Endothelial cell (in vitro differentiated cells): ENCODE data around the gene APOA4. TPM values are rescaled to one million over a fixed set of nuclear protein-coding genes. Genes with fewer than 3 reads are reported as not detected.

Experiments used
- DNase-seq: peaks from one replicate; pipeline ENCODE4 v3.0.0; 2021; ENCODE audit warnings: low spot score
- H3K27ac Mint-ChIP-seq: one replicate; pipeline ENCODE4 v1.8.0; 2021; ENCODE audit warnings: mixed read lengths, inconsistent platforms; ENCODE audit not compliant: unreplicated experiment
- H3K27me3 Mint-ChIP-seq: one replicate; pipeline ENCODE4 v1.8.0; 2021; ENCODE audit warnings: mild to moderate bottlenecking, moderate library complexity, mixed read lengths, inconsistent platforms; ENCODE audit not compliant: unreplicated experiment
- H3K36me3 Mint-ChIP-seq: one replicate; pipeline ENCODE4 v1.8.0; 2021; ENCODE audit warnings: mild to moderate bottlenecking, low read depth, mixed read lengths, inconsistent platforms; ENCODE audit not compliant: unreplicated experiment
- H3K4me1 Mint-ChIP-seq: one replicate; pipeline ENCODE4 v1.8.0; 2021; ENCODE audit warnings: mild to moderate bottlenecking, mixed read lengths, inconsistent platforms; ENCODE audit not compliant: unreplicated experiment
- H3K4me3 Mint-ChIP-seq: one replicate; pipeline ENCODE4 v1.8.0; 2021; ENCODE audit warnings: mild to moderate bottlenecking, mixed read lengths, inconsistent platforms; ENCODE audit not compliant: unreplicated experiment
- H3K9me3 Mint-ChIP-seq: one replicate; pipeline ENCODE4 v1.8.0; 2021; ENCODE audit warnings: mixed read lengths, inconsistent platforms; ENCODE audit not compliant: unreplicated experiment
- CTCF ChIP-seq: fragments of 200-600 bp; sonication (generic); IDR thresholded peaks from one replicate; pipeline ENCODE4 v1.5.0; 2021; ENCODE audit warnings: antibody characterized with exemption; ENCODE audit not compliant: unreplicated experiment
- total RNA-seq: library from RNA; stranded (reverse); fragmentation: NEBNext Ultra II Directional; extraction: Animal tissue kit (Norgen Biotek cat#: 25700); gene quantifications from one replicate; pipeline ENCODE4 v1.2.1, GENCODE V29; 2021; ENCODE audit not compliant: unreplicated experiment

The APOA4 gene
- total RNA-seq, 1 donor from 2014 or later = not detected

GRCh38 chr11:116831790-116832349 lies 8.8 kb upstream of the APOA4 start:
- H3K27ac Mint-ChIP-seq = no peak overlapping the region

GRCh38 chr11:116830184-116830912 lies 7.2 kb upstream of the APOA4 start:
- DNase-seq = no peak
- peaks cover 3% of the 10 kb centered on the region for H3K4me1 Mint-ChIP-seq
- H3K27ac Mint-ChIP-seq = no peak overlapping the region
- TF ChIP-seq CTCF = no peak
- no peaks in the 10 kb centered on the region for H3K9me3 Mint-ChIP-seq
- H3K27me3 Mint-ChIP-seq = peaks cover 6% of the 10 kb centered on the region
- H3K4me3 Mint-ChIP-seq = no peak overlapping the region
- no peaks in the 10 kb centered on the region for H3K36me3 Mint-ChIP-seq

More at GRCh38 chr11:116831790-116832349, 8.8 kb upstream of the APOA4 start:
- H3K9me3 Mint-ChIP-seq = no peaks in the 10 kb centered on the region
- H3K4me3 Mint-ChIP-seq = no peak overlapping the region
- no peaks in the 10 kb centered on the region for H3K36me3 Mint-ChIP-seq
- peaks cover 3% of the 10 kb centered on the region for H3K4me1 Mint-ChIP-seq
- H3K27me3 Mint-ChIP-seq = peaks cover 1% of the 10 kb centered on the region
- no peak for DNase-seq
- TF ChIP-seq CTCF = no peak

GRCh38 chr11:116829525-116830183 lies 6.5 kb upstream of the APOA4 start, which contains the start of gene APOC3:
TSS of gene APOC3 (plus strand) at chr11:116829907. CDS start at chr11:116830583, 676 bp downstream.
- H3K36me3 Mint-ChIP-seq = no peaks in the 10 kb centered on the region
- no peak for TF ChIP-seq CTCF
- H3K4me3 Mint-ChIP-seq = no peak within 1 kb of the TSS
- H3K27ac Mint-ChIP-seq = no peak within 1 kb of the TSS
- no peaks in the 10 kb centered on the region for H3K9me3 Mint-ChIP-seq
- H3K4me1 Mint-ChIP-seq = peaks cover under 1% of the 10 kb centered on the region
- peaks cover 6% of the 10 kb centered on the region for H3K27me3 Mint-ChIP-seq
- no peak for DNase-seq

- H3K9me3 Mint-ChIP-seq = no peaks in the 10 kb centered on the region
- no peak overlapping the region for H3K4me3 Mint-ChIP-seq
Observed at GRCh38 chr11:116828632-116829524, 5.8 kb upstream of the APOA4 start.

More at GRCh38 chr11:116828632-116829524, 5.8 kb upstream of the APOA4 start:
- Mint-ChIP-seq H3K36me3 (no peaks in the 10 kb centered on the region), H3K27ac (no peak overlapping the region), H3K4me1 (no peaks in the 10 kb centered on the region), H3K27me3 (peaks cover 6% of the 10 kb centered on the region)
- DNase-seq = no peak
- TF ChIP-seq CTCF = no peak
